Activated CD4-positive, alpha-beta T cell treated with anti-CD3 and anti-CD28 coated beads, Interleukin-2, amount 50 U/mL, for 16 hours (primary cell): Measurements from ENCODE around the gene CORO7.

Experiments
- DNase-seq: peaks from one replicate; pipeline ENCODE4 v3.0.0-alpha.2; 2020

The CORO7 gene

GRCh38 chr16:4317532-4318450, 98.6 kb downstream of the CORO7 start:
- DNase-seq, result no peak

- no peak for DNase-seq
Observed at GRCh38 chr16:4316864-4317531, 99.4 kb downstream of the CORO7 start.

- DNase-seq, result no peak
Observed at GRCh38 chr16:4316108-4316863, 100.1 kb downstream of the CORO7 start.

GRCh38 chr16:4315186-4316107, 100.9 kb downstream of the CORO7 start, which contains the start of gene GLIS2:
Gene GLIS2 (plus strand): TSS chr16:4316067. CDS start chr16:4332281, 16,214 bp downstream.
- no peak for DNase-seq

GRCh38 chr16:4314532-4315185, 101.7 kb downstream of the CORO7 start:
- DNase-seq, result peak; percentile 32

- DNase-seq, result peak; percentile 20
Observed at GRCh38 chr16:4313563-4314531, 102.5 kb downstream of the CORO7 start.

- DNase-seq, result peak; percentile 56
Observed at GRCh38 chr16:4309833-4310266, 106.5 kb downstream of the CORO7 start.

- no peak for DNase-seq
Observed at GRCh38 chr16:4309102-4309832, 107.1 kb downstream of the CORO7 start.

- peak; percentile 96 for DNase-seq
Observed at GRCh38 chr16:4307215-4308037, 109.0 kb downstream of the CORO7 start.

GRCh38 chr16:4306470-4307214, 109.8 kb downstream of the CORO7 start:
- DNase-seq, result peak; percentile 31
